Lung microvascular endothelial cell (primary cell): ENCODE data around the gene HSPA4. TPM values are rescaled to one million over a fixed set of nuclear protein-coding genes. Genes with fewer than 3 reads are reported as not detected.

Experiments
- DNase-seq, 2 donors: peaks; one replicate each; pipeline versions ENCODE4 v3.0.0 to v3.0.0-alpha.2; 2010; ENCODE audit warnings: low read depth in 2 of 2
- total RNA-seq: library from RNA; depleted of rRNA; stranded (reverse); fragments of >200 nt; gene quantifications from 2 replicates; pipeline ENCODE4 v1.2.1, GENCODE V29; 2014

HSPA4 gene
- total RNA-seq, 1 donor from 2014 or later: 74.8 TPM

GRCh38 chr5:133091034-133091433, 39.2 kb downstream of the HSPA4 start:
- DNase-seq: no peak

DNA sequence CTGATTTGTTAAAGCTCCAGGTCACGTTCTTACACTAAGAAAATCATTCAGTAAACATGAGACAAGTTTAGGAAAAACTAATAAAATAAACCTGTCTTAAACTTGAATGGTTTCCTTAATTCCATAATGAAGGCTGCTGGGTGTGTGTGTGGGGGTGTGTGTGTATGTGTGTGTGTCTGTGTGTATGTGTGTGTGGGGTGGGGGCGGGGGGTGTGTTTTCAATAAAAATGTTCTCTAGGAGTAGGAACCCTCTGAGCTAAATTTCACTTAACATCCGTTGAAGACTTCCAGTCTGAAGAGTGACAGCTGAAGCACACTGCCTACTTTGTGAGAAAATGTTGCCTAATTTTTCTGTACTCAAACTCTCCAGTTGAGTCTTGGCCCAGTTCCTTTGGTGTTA, 54.5 kb downstream of the HSPA4 start:
- no peak for DNase-seq

DNA sequence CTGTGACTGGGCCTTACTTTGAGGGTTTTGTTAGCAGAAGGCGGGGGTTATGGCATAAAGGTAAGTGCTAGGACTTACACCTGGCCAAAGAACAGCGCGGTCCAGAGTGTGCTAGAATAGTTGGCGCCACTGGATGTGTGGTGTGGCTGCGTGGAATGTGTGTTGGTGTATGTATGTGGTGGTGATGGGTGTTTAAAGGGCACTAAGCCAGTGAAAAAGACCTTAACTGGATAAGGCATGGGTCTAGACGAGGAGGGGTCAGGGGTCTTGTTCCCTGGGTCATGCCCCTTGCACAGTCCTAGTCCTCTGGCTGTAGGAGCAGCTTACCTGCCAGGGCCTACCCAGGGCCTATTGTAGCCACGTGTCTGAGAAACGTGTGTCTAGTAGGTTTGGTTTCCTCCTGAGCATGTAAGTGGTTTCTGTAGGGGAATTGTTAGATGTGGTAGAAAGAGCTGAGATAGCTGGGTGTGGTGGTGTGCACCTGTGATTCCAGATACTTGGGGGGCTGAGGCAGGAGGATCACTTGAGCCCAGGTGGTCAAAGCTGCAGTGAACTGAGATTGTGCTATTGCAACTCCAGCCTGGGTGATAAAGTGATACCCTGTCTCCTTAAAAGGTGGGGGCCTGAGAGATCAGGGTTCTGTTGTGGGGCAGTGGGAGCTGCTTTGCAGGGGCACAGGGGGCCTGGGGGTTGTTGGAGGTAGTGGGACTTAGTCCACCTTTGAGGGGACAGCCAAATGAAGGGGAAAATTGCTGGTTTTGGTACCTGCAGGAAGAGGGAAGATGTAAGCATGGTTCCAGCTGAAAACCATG, 55.2 kb downstream of the HSPA4 start:
- no peak for DNase-seq

- no peak for DNase-seq
Observed at GRCh38 chr5:133108481-133108921, 56.7 kb downstream of the HSPA4 start.

DNA sequence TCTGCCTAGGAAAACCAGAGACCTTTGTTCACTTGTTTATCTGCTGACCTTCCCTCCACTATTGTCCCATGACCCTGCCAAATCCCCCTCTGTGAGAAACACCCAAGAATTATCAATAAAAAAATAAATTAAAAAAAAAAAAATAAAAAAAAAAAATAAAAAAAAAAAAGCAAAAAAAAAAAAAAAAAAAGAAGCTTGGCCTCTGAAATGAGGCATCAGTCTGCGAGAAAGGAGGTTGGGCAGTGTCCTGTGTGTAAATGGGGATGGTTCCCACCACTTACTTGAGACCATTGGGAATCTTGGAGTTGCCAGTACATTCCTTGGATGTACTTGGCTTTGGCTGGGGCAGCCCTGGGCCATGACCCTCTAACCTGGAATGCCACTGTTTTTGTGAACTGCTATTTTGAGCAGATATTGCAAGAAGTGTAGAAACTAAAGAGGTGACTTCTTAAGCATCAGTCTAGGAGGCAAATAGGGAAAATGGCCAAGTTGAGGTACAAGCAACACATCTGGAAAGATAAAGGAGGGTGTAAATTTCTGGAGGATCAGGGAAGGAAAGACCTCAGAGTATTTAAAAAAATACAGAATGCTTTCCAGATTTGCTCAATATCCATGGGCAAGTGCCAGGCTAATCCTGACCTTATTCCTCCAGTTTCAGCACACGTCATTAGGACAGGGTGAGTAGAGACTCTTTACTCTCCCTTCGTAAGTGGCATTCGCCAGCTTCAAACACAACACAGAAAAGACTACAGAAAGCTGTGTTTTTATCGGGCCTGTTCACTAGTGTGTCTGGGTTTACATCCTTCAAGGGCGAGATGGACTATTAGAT, 58.1 kb downstream of the HSPA4 start:
- no peak for DNase-seq

DNA sequence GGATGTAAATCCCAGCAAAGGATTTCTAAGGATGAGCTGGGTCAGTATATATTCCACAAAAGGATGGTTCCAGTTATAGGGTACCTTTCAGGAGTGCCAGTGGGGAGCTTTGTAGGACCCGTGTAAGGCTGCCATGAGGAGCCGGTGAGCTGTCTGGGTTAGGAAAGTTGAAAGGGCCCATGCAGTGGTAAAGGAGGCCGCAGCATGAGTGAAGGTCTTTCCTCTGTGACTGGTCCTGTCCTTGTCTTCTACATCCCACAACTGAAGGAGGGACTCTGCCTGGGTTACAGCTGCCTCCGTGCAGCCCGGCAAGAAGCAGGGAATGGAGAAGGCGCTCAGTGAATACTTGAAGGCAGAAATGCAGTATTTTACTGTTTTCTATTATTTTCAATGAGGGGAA, 58.9 kb downstream of the HSPA4 start:
- DNase-seq: no peak

- DNase-seq: peak; percentile 84
Observed at GRCh38 chr5:133111299-133111698, 59.5 kb downstream of the HSPA4 start.

DNA sequence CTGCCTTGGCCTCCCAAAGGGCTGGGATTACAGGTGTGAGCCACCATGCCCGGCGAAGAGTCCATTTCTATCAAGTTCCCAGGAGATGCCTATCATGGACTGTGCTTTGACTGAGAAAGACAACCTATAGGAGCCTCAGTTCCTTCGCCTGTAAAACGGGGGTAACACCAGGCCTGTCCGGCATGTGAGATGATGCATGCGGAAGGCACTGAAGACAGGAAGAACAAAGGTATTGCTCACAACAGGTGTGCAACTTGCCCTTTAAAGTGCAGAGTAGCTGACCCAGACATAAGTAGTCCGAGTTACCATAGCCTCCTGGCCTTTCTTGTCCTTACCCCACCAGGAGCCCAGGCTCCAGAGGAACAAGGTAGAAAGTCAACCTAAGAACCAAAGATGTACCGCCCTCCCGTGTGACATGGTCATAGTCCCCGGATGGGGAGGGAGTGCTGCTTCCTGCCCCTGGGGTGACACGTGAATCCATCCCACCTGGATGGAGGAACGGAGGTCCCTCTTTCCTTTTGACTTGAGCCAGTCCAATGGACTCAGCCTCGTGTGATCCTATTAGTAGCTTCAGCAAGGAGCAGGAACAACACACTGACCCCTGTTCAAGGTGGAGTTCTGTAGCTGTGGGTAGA, 60.3 kb downstream of the HSPA4 start:
- DNase-seq: no peak

GRCh38 chr5:133113331-133114061, 61.7 kb downstream of the HSPA4 start:
- no peak for DNase-seq

DNA sequence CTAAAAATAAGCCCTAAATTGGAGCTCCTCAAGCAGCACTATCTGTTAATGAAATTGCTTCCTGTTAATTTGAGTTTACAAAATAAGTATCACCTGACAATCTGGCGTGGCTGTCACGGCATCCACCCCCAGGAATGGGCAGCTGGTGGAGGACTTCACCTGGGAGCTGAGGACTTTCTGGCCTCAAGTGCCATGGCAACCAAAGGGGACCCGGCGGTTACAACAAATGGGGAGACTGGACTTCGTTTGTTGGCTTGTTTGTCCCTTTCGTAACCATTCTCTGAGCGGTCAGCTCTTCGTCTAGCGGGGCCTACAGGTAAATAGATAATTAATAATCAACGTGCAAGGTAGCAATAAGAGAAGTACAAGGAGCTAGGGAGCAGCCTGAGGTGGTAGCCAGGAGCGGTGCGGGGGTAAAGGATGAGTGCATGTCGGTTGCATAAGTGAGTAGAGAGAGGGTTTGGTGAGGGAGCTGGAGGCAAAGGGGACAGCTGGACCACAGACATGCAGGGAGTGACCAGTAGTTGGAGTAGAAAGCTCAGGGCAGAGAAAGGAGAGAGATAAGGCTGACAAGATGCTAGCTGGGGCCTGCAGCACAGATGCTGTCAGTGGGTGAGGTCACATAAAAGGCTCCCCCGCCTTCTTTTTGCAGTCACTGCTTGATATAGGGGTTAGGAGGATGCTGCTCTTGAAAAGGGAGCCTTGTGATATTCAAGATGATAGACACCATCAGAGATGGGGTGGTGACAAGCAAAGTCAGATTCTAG, 62.5 kb downstream of the HSPA4 start:
- DNase-seq: no peak

DNA sequence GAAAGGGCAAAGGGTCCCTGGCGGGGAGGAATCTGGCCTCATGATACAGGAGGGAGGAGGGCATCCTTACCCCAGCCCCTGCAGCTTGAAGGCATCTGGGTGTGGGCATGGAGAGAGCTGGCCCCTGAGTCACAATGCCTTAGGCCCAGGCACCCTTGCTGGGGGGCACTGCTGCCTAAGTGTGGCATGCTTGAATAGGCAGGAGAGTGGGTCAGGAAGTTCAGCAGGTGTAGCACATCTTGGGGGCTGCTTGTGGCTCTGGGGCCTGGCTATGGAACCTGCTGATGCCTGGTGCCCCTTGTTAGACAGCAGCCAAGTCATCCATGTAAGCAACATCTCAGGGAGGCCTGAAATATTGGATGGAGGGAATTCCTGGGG, 63.1 kb downstream of the HSPA4 start:
- no peak for DNase-seq

- no peak for DNase-seq
Observed at GRCh38 chr5:133116601-133117000, 64.8 kb downstream of the HSPA4 start.

- DNase-seq: no peak
Observed at GRCh38 chr5:133117166-133117911, 65.5 kb downstream of the HSPA4 start.

- DNase-seq: no peak
Observed at GRCh38 chr5:133117912-133118445, 66.2 kb downstream of the HSPA4 start.

DNA sequence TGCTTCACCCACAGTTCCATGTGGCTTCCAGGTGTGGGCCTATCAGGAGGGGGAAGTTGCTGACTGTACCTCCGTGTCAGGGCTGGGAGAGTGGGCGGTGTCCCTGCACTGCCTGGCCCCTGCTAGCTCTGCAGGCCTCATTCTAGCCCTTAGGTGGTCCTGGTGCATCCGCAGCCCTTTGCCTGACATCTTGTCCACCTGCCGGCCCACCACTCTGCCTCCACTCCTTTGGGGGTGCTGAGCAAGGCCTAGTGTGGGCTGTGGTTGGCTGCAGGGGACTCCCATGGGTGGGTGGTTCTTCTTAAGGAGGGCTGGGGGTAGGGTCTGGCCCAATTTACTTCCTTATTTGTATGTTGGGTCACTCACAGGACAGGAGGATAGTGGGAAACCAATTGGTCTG, 66.9 kb downstream of the HSPA4 start:
- DNase-seq: no peak

DNA sequence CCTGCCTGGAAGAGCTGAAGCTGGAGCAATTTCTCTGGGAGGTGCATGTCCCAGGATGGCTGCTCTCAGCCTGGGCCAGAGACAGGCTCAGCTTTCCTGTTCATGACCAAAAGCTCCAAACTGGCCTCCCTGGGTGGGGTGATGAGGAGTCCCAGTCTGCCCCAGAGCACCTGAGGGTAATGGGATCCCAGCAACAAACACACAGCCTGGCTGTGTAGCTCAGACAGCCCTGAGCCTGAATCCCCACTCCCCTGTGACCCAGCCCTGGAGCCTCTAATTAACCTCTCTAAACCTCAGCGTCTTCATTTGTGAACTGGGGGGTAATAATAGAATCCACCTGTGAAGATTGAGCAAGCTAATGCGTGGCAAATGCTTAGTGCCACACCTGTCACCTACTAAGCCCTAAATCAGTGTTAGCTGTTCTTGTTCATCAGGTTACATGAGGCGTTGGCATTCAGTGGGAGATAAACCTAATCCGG, 67.5 kb downstream of the HSPA4 start:
- no peak for DNase-seq

- no peak for DNase-seq
Observed at GRCh38 chr5:133120156-133120750, 68.4 kb downstream of the HSPA4 start.

- DNase-seq: no peak
Observed at GRCh38 chr5:133121080-133121479, 69.3 kb downstream of the HSPA4 start.

DNA sequence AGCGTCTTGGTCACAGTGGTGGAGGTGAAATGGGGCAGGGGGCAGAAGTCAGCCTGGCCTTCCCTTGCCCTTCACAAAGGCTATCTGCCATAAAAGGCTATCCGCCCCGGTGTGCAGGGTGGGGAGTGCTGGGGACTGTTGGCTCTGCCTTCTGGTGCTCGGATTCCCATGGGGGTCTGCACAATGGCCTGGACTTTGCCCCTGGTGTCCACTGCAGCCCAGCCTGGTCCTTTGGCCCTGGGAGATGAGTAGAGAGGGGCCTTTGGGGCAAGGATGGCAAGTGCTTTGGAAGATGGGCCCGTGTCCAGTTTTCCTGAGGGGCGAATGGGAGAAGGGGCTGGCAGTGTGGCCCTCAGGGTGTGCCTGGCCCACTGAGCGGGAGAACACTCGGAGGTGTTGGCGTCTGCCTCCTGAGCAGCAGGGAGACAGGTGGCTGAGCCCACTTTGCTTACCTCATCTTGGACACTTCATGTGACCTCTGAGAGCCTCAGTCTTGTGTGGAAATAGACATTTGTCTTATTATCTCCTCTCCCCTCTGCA, 69.9 kb downstream of the HSPA4 start:
- no peak for DNase-seq
